HT-29 (cell line): ENCODE measurements around the gene LIN9. TPM values are rescaled to one million over a fixed set of nuclear protein-coding genes. Genes with fewer than 3 reads are reported as not detected.

Experiments
- total RNA-seq: library from RNA; depleted of rRNA; stranded (reverse); fragments of >200 nt; shearing (Covaris generic); gene quantifications from 2 replicates; pipeline ENCODE4 v1.2.3, GENCODE V29; 2014; rRNA removed

Gene LIN9
- total RNA-seq, 1 experiment from 2014 or later, result 7.5 TPM

Other genes with a start within 250 kb of the LIN9 start
- gene H3-3A, start 246.4 kb downstream of the LIN9 start, total RNA-seq, result 275 and 298 TPM in 2 replicates
- 20.0 and 20.5 TPM in 2 replicates for gene ACBD3, start 122.4 kb downstream of the LIN9 start, total RNA-seq
- not detected in 2 replicates for gene MIXL1, start 85.5 kb downstream of the LIN9 start, total RNA-seq
- 140 and 163 TPM in 2 replicates for gene PARP1, start 98.9 kb upstream of the LIN9 start, total RNA-seq
- gene STUM, start 239.6 kb upstream of the LIN9 start, total RNA-seq, result not detected in 2 replicates